Stimulated activated CD4-positive, alpha-beta T cell treated with anti-CD3 and anti-CD28 coated beads, TNF-alpha, amount 100 ng/mL, for 4 hours (primary cell): ENCODE results near the gene RAB34.
A peak's percentile ranks its signal among the peaks of the same experiment; 100 is the strongest.
"Not testable (repeated sequence)": the region's sequence is repeated elsewhere in the genome, so short reads cannot be mapped to it uniquely, and the experiment has no call there.

Source experiments
- DNase-seq, 3 experiments: peaks; one replicate each; pipeline ENCODE4 v3.0.0-alpha.2; 2020; ENCODE audit warnings: low read depth in 3 of 3

RAB34 gene

DNA sequence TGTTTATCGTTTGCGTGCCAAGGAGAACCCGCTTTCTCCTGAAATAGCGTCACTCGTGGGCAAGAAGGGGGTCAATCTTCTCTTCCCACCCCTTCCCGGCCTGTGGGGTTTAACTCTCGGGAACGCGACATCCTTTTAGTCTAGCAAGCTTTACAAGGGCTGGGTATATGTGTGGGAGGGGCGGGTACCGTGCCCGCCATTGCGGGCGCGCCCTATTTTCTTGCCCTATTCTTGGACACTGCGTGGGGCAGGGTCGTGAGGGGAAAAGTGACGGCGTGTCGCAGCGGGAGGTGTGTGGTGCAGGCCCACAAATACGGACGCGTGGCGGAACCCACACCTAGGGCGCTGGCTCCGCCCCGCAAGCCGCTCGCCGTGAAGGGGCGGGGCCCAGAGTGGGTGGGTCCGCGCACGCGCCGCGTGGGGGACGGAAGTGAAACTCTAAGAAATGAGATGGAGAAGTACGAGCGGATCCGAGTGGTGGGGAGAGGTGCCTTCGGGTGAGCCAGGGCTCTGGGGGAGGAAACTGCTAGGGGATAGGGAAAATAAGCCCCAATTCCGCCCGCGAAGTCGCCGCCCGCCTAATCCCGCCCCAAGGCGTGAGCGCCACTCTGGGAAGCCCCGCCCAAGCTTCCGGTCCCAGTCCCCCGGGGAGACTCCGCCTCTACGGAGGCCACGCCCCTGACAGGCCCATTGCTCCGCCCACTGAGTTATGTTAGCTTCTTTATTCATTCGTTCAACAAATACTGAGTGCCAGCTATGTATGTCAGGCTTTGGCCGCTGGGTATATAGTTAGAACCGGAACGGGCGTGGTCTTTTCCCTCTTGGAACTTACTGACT lies 10.9 kb upstream of the RAB34 start, which contains the start of gene NEK8:
Gene NEK8, plus strand, starts transcription at position 425 of the 837 bp plus-strand sequence. Its CDS starts 26 bp downstream, at position 451.
- peak; percentile 97 to 99 (median 98) for DNase-seq

DNA sequence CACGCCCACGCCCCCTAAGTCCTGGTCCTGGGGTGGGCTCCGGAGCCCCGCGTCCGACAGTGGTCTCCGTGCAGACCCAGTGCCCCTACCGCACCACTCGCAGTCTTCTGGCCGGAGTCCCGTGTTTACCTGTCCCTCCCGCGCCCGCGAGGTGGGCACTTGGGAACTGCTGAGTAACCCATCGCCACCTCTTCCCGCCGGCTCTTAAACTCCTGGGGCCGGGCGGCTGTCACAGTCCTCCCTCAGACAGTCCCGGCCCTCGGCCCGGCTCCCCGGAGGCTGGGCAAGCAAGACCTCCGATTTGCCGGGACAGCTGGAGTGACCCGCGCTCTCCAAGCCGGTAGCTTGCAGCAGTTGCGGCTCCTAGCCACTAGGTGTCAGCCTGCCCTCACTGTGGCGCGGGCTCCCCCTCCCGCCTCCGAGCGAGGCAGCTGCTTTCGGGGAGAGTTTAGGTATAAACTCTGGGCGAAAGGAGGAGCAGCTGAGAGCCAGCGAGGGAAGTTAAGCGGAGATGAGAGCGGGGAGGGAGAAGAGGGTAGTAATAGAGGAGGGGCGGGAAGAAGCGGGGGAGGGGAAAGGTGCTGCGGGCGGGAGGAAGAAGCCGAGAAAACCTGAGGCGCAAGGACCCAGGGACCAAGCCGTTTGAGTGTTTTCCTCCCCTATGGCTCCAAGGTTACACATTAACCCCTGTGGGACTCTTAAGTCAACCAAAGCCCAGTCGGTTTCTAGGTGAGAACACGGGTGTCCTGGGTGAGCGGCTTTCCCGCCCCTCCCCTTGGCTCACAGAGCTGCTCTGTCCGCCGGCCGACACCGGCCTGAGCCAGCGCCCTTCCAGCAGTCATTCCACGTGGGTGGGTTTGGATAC lies 9.2 kb upstream of the RAB34 start:
- peak; percentile 84 to 87 (median 86) for DNase-seq

GRCh38 chr17:28726226-28726626 lies 8.6 kb upstream of the RAB34 start, which contains the start of gene TLCD1:
TSS of gene TLCD1 (minus strand) at chr17:28726233. CDS start at chr17:28726097, 136 bp downstream.
- peak in 2 of 3 experiments; percentile 37 to 69 for DNase-seq

GRCh38 chr17:28725660-28726225 lies 8.1 kb upstream of the RAB34 start:
- DNase-seq, result peak in 1 of 3 experiments; percentile 55

DNA sequence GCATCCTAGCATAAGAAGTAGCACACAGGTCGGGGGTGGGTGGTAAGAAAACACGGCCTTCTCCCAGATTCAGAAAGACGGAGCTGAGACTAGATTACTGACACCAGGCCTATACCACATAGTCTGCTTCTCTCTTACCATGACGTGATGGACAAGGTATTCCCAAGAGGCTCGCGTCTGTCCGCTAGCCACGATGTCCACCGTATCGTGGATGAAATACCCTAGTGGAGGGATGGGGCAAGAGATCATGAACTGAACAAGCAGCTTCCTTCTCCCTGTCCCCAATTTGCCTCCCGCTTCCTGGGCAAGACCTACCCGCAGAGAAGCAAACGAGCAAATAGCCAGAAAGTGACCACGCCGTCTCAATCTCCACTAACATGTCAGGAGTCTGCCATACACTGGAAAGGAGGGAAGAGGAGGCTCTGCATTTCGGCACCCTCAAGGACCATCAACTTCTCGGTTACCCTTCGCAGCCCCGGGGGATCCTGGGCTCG lies 7.5 kb upstream of the RAB34 start:
- DNase-seq, result peak in 1 of 3 experiments; percentile 33

DNA sequence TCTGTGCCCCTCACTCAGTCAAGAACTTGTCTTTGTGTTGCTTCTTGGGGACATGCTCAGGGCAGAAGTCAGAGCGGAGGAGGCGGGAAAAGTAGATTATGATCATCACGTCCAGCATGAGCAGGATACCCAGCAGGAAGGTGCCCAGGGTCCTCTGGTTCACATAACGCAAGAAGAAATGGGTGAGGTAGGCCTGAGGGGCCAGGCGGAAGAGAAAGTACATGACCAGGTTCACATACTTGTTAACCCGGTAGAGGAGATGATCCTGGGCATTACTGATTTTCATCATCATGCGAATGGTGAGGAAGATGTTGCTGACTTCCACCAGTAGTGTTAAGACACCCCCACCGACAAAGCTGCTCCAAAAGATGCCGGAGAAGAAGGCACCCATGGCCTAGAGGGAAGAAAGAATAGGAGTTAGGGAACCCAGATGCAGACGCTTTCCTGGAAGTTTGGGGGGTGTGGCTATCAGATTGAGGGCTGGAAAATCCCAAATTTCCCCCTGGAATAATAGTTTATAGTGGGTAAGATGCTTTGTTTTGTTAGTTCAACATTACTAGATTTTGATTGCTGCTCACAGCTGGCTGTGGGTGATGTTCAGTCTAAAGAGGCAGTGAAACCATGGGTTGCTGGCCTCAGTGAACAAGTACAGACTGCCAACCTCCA lies 7.0 kb upstream of the RAB34 start:
- no peak for DNase-seq

DNA sequence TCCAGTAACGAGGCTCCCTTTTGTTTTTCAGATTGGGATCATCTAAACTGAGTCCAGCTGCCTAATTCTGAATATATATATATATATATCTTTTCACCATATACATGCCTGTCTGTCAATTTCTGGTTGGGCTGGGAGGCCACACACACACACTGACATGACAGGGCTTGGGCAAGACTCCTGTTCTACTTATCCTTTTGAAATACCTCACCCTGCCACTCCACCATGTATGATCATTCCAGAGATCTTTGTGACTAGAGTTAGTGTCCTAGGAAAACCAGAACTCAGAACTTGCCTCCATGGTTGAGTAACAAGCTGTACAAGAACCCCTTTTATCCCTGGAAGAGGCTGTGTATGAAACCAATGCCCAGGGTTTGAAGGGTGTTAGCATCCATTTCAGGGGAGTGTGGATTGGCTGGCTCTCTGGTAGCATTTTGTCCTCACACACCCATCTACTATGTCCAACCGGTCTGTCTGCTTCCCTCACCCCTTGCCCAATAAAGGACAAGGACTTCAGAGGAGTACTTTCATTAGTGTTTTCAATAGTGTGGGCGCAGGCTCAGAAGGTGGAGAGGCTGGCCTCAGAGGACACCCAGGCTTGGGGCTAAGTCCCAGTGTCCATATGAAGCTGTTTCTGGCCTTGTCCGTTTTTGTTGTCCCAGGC lies 6.3 kb upstream of the RAB34 start:
- DNase-seq, result not testable (repeated sequence)

DNA sequence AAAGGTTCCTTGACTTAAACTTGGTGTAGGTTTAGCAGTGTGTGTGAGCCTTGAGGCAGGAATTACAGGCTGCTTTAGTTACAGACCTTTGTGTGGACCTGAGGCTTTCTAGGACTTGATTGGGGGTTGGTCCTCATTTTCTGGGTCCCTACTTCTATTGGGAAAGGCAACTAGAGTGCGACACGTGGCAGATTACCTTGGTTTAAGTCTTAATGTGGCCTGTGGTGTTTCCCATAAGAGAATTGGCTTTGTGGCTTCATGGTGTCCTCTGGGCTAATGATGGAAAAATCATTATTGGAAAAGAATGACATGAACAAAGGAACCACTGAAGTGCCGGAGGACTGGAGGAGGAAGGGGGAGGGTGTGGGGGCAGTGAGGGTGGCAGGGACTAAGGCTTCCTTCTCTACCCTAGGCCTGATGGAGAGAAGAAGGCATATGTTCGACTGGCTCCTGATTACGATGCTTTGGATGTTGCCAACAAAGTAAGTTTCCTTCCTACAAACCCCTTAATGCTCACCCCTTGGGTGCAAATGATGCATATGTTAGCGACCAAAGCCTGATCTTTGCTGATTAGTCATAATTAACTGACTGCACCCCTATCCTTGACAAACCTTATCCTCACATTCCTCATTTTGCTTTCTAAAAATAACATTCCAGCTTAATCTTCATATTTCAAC lies 5.6 kb upstream of the RAB34 start:
- no peak for DNase-seq

GRCh38 chr17:28722417-28723158 lies 4.9 kb upstream of the RAB34 start:
- no peak for DNase-seq

DNA sequence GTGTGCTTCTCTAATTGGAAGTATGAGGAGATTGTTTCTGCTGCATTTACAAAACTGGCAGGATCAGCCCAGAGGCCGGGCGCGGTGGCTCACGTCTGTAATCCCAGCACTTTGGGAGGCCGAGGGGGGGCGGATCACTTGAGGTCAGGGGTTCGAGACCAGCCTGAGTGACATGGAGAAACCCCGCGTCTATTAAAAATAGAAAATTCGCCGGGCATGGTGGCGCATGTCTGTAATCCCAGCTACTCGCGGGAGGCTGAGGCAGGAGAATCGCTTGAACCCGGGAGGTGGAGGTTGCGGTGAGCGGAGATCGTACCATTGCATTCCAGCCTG lies 3.3 kb upstream of the RAB34 start:
- not testable (repeated sequence) for DNase-seq

DNA sequence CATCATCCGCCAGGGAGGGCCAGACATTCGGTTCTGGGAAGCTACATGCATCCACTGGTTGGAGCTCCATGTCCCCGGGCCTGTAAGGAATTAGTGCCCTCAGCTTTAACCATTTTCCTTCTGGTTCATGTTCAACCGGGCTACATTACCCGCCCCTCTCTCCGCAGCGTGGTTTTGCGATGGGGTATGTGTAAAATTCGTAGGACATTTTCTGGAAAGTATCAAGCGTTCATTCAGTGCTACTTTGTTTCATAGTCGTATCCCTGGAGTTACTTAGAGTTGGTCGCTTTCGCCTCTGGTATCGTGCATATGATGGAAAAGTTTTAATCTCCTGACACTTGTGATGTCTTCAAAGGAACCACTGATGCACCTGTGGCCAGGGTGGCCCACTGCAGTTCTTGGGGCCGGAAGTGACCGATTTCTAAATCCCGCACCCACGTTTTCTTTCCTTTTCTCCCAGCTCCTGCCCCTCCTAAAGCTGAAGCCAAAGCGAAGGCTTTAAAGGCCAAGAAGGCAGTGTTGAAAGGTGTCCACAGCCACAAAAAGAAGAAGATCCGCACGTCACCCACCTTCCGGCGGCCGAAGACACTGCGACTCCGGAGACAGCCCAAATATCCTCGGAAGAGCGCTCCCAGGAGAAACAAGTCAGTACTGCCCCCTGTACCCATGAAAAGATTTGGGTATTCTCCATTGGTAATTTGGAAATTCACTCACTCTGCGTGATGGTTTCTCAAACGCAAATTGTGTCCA lies 2.8 kb upstream of the RAB34 start:
- DNase-seq, result peak in 1 of 3 experiments; percentile 35

DNA sequence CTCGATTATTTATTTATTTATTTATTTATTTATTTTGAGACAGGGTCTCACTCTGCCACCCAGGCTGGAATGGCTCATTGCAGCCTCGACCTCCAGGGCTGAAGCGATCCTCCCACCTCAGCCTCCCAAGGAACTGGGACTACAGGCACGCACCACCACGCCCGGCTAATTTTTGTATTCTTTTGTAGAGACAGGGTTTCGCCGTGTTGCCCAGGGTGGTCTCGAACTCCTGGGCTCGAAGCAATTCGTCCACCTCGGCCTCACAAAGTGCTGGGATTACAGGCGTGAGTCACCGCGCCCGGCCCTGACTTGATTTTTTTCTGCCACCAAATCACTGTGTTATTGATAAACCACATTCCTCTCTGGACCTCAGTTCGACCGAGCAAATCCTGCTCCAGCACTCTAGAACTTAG lies 1.4 kb upstream of the RAB34 start:
- DNase-seq, result no peak

GRCh38 chr17:28718333-28719020 lies 809 bp upstream of the RAB34 start:
- DNase-seq, result no peak

- no peak for DNase-seq
Measured at GRCh38 chr17:28716740-28717577, 709 bp downstream of the RAB34 start.

- no peak for DNase-seq
Measured at GRCh38 chr17:28715217-28715616, 2.5 kb downstream of the RAB34 start.

- no peak for DNase-seq
Measured at GRCh38 chr17:28714281-28714680, 3.4 kb downstream of the RAB34 start.

GRCh38 chr17:28712705-28713415 lies 4.8 kb downstream of the RAB34 start:
- DNase-seq, result no peak
